ENCODE data around the gene IMMP2L. TPM values are rescaled to one million over a fixed set of nuclear protein-coding genes. Genes with fewer than 3 reads are reported as not detected.

IMMP2L gene
- polyA plus RNA-seq, 2 of the 4 experiments (the other 2 are of a cell fraction) = 16.1 to 23.8 TPM

DNA sequence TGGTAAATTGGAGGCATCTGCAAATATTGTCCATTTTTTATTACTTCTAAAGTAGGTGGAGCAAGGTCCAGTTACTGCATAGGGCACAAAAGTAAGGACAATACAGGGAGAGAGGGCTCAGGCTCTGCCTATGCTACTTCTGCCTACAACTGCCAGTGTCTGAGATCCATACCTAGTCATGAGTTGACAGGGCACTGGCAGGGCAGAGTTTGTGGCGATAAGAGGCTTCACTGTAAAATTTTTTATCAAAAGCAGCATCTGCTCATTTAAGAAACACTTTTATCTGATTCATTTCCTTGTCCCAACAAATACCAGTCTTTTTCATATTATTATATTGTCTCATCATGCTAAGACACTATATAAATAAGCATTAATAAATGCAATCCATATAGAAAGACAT lies 293.4 kb downstream of the IMMP2L start:
- FAIRE-seq = no peak
- CTCF ChIA-PET = no interaction called here

DNA sequence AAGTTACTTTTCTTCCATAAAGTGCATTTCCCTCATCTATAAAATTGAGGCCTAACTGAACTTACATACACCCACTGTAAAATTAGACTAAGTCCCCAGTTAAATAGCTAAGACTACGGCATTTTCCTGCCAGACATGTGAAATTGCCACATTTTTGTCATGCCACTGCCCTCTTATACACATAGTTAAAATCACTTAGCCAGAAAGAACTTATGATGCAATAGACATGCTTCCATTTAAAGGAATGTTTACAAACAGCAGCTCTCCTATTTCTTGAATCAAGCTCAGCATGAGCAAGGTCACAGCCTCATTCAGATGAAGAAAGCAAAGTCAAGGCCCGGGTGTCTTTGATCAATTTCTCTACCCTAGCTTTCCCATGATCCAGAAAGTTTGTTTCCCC lies 295.7 kb downstream of the IMMP2L start:
- 75% methylated on average over 2 of the region's 2 CpGs for WGBS (ENCODE audit: missing lambda C conversion rate)
- Histone ChIP-seq H3K9me3 (no peaks in the 10 kb centered on the region), H3K27ac (peak overlapping the region in 1 of 2 experiments; percentile 0; a peak in 1 of 6 replicates), H3K4me1 (peaks cover 18% of the 10 kb centered on the region), H3K4me3 (no peak overlapping the region), H3K4me2 (peak overlapping the region; percentile 30; the same call in 2 of the 3 replicates)
- TF ChIP-seq ZNF302 (CRISPR knock-in tag; IDR thresholded peaks at IDR 0.05) (no peak), CEBPB (IDR thresholded peaks at IDR 0.05) (peak; percentile 11 to 47; a peak in 2 of 4 replicates)
- no peak for FAIRE-seq
- ChIA-PET POLR2A (no interaction called here), CTCF (no interaction called here)
- ATAC-seq = no peak
- DNase-seq (ENCODE audit: low read depth in 1 of 2, low spot score in 1 of 2) = peak in 1 of 2 experiments; percentile 6

More for the DNA sequence above, 293.4 kb downstream of the IMMP2L start:
- Histone ChIP-seq H3K27ac (no peak overlapping the region), H3K9me3 (no peaks in the 10 kb centered on the region), H3K4me1 (peaks cover 8% of the 10 kb centered on the region), H3K4me2 (no peak overlapping the region), H3K4me3 (no peak overlapping the region)
- no peak for DNase-seq (ENCODE audit: low read depth in 1 of 2, low spot score in 1 of 2)
- TF ChIP-seq EP300 (IDR thresholded peaks at IDR 0.05) = no peak
- no peak for TF ChIP-seq EHMT2 (IDR thresholded peaks at IDR 0.05; ENCODE audit: low read depth)
- TF ChIP-seq TP53 (CRISPR knock-in tag; IDR thresholded peaks at IDR 0.05) = no peak
- no peak for TF ChIP-seq ZSCAN20 (CRISPR knock-in tag; IDR thresholded peaks at IDR 0.05)
- TF ChIP-seq NPAS2 (CRISPR knock-in tag; IDR thresholded peaks at IDR 0.05; ENCODE audit: borderline replicate concordance) = no peak
- TF ChIP-seq RARB (CRISPR knock-in tag; IDR thresholded peaks at IDR 0.05) = no peak
- TF ChIP-seq ZFP36 (IDR thresholded peaks at IDR 0.05; ENCODE audit: borderline replicate concordance, partially characterized antibody) = no peak
- no peak for ATAC-seq
- POLR2A ChIA-PET = no interaction called here
- 94% methylated on average over 1 of the region's 1 CpG for WGBS (ENCODE audit: missing lambda C conversion rate)

- TF ChIP-seq EHF (CRISPR knock-in tag; IDR thresholded peaks at IDR 0.05) (no peak), JUNB (IDR thresholded peaks at IDR 0.05) (no peak)
- H3K4me3 ChIP-seq = no peak overlapping the region
- FAIRE-seq (no peak), DNase-seq (ENCODE audit: low read depth in 1 of 2, low spot score in 1 of 2) (no peak), ATAC-seq (no peak)
- peaks cover 22% of the 10 kb centered on the region for H3K4me1 ChIP-seq
- no peak overlapping the region for H3K27ac ChIP-seq
- ChIA-PET CTCF (no interaction called here), POLR2A (no interaction called here)
- H3K9me3 ChIP-seq = no peaks in the 10 kb centered on the region
- no peak overlapping the region for H3K4me2 ChIP-seq
These were observed 296.9 kb downstream of the IMMP2L start for GRCh38 chr7:111265394-111265793.

GRCh38 chr7:111264981-111265380 lies 297.3 kb downstream of the IMMP2L start:
- Histone ChIP-seq H3K4me2 (no peak overlapping the region), H3K4me1 (peaks cover 22% of the 10 kb centered on the region), H3K4me3 (no peak overlapping the region), H3K27ac (no peak overlapping the region), H3K9me3 (no peaks in the 10 kb centered on the region)
- ChIA-PET CTCF (no interaction called here), POLR2A (no interaction called here)
- WGBS (ENCODE audit: missing lambda C conversion rate) = 88% methylated on average over 1 of the region's 1 CpG
- DNase-seq (ENCODE audit: low read depth in 1 of 2, low spot score in 1 of 2) (no peak), FAIRE-seq (no peak), ATAC-seq (no peak)
- TF ChIP-seq USF2 (IDR thresholded peaks at IDR 0.05) (no peak), FOSL2 (IDR thresholded peaks at IDR 0.05) (no peak), FOSL2 (CRISPR knock-in tag; IDR thresholded peaks at IDR 0.05) (no peak), POLR2A (IDR thresholded peaks at IDR 0.05; ENCODE audit: low read length) (no peak), NFE2L2 (conservative IDR thresholded peaks at IDR 0.05; ENCODE audit: low read length) (no peak), JUNB (IDR thresholded peaks at IDR 0.05) (no peak), NR3C1 (IDR thresholded peaks at IDR 0.05) (no peak), RNF2 (IDR thresholded peaks at IDR 0.05; ENCODE audit: borderline replicate concordance, low read depth) (no peak), GATA3 (IDR thresholded peaks at IDR 0.05; ENCODE audit: borderline replicate concordance) (no peak), ZNF302 (CRISPR knock-in tag; IDR thresholded peaks at IDR 0.05) (no peak), ESRRA (IDR thresholded peaks at IDR 0.05; ENCODE audit: borderline replicate concordance, low read length) (no peak), KDM5A (IDR thresholded peaks at IDR 0.05) (no peak)
- TF ChIP-seq, protein P1, sequence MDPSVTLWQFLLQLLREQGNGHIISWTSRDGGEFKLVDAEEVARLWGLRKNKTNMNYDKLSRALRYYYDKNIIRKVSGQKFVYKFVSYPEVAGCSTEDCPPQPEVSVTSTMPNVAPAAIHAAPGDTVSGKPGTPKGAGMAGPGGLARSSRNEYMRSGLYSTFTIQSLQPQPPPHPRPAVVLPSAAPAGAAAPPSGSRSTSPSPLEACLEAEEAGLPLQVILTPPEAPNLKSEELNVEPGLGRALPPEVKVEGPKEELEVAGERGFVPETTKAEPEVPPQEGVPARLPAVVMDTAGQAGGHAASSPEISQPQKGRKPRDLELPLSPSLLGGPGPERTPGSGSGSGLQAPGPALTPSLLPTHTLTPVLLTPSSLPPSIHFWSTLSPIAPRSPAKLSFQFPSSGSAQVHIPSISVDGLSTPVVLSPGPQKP (IDR thresholded peaks at IDR 0.05; ENCODE audit: low read depth, low read length) = no peak
- TF ChIP-seq, protein P2, sequence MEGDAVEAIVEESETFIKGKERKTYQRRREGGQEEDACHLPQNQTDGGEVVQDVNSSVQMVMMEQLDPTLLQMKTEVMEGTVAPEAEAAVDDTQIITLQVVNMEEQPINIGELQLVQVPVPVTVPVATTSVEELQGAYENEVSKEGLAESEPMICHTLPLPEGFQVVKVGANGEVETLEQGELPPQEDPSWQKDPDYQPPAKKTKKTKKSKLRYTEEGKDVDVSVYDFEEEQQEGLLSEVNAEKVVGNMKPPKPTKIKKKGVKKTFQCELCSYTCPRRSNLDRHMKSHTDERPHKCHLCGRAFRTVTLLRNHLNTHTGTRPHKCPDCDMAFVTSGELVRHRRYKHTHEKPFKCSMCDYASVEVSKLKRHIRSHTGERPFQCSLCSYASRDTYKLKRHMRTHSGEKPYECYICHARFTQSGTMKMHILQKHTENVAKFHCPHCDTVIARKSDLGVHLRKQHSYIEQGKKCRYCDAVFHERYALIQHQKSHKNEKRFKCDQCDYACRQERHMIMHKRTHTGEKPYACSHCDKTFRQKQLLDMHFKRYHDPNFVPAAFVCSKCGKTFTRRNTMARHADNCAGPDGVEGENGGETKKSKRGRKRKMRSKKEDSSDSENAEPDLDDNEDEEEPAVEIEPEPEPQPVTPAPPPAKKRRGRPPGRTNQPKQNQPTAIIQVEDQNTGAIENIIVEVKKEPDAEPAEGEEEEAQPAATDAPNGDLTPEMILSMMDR (IDR thresholded peaks at IDR 0.05) = no peak

Data from A549 (cell line).